HepG2 (cell line): Measurements from ENCODE around the gene CDKN1A. TPM values are rescaled to one million over a fixed set of nuclear protein-coding genes. Genes with fewer than 3 reads are reported as not detected.
A peak's percentile ranks its signal among the peaks of the same experiment; 100 is the strongest.

Experiments
- DMAP1 ChIP-seq: IDR thresholded peaks from 2 replicates; pipeline ENCODE4 v1.6.1; 2016
- GTF3A ChIP-seq: sonication (generic); formaldehyde crosslinking; conservative IDR thresholded peaks from 2 replicates; pipeline ENCODE4 v1.4.0; 2020; ENCODE audit warnings: mild to moderate bottlenecking, missing genetic modification reagents
- KMT2A ChIP-seq: sonication (generic); formaldehyde crosslinking; IDR thresholded peaks from 2 replicates; pipeline ENCODE4 v1.4.0; 2020; ENCODE audit warnings: missing genetic modification reagents
- MTA3 ChIP-seq: sonication (generic); formaldehyde crosslinking; IDR thresholded peaks from 2 replicates; pipeline ENCODE4 v1.4.0; 2020; ENCODE audit warnings: missing genetic modification reagents
- NFIC ChIP-seq: IDR thresholded peaks from 2 replicates; pipeline ENCODE4 v1.6.1; 2012; ENCODE audit warnings: mild to moderate bottlenecking, low read length, inconsistent platforms
- NR2F1 ChIP-seq, 2 experiments: fragments of 450-650 bp in 1 of 2; formaldehyde crosslinking in 1 of 2; IDR thresholded peaks; 2 replicates each; pipeline versions ENCODE4 v1.5.0 to v1.6.1; 2016 to 2020; ENCODE audit warnings: mild to moderate bottlenecking in 1 of 2, missing compliant biosample characterization in 1 of 2, missing genetic modification reagents in 1 of 2, moderate library complexity in 1 of 2
- PHB2 ChIP-seq: fragments of 450-650 bp; IDR thresholded peaks from 2 replicates; pipeline ENCODE4 v1.6.1; 2018; ENCODE audit not compliant: partially characterized antibody
- POLR2AphosphoS2 ChIP-seq: IDR thresholded peaks from 2 replicates; pipeline ENCODE4 v1.6.1; 2011; ENCODE audit warnings: low read depth, low read length, improper control_type of control experiment
- RCOR2 ChIP-seq: IDR thresholded peaks from 2 replicates; pipeline ENCODE4 v1.6.1; 2016; ENCODE audit warnings: missing biosample characterization, missing genetic modification reagents
- SALL1 ChIP-seq: sonication (generic); formaldehyde crosslinking; IDR thresholded peaks from 2 replicates; pipeline ENCODE4 v1.8.0; 2022; ENCODE audit warnings: mild to moderate bottlenecking, missing genetic modification reagents
- SIX4 ChIP-seq: sonication (generic); formaldehyde crosslinking; IDR thresholded peaks from 2 replicates; pipeline ENCODE4 v1.4.0; 2020; ENCODE audit warnings: missing genetic modification reagents
- STAG1 ChIP-seq: sonication (generic); formaldehyde crosslinking; IDR thresholded peaks from 2 replicates; pipeline ENCODE4 v1.4.0; 2020; ENCODE audit warnings: missing genetic modification reagents
- ZNF138 ChIP-seq: sonication (generic); formaldehyde crosslinking; IDR thresholded peaks from 2 replicates; pipeline ENCODE4 v1.5.0; 2020; ENCODE audit warnings: mild to moderate bottlenecking, low read depth, missing genetic modification reagents
- ZNF343 ChIP-seq: sonication (generic); formaldehyde crosslinking; IDR thresholded peaks from 2 replicates; pipeline ENCODE4 v1.4.0; 2020; ENCODE audit warnings: mild to moderate bottlenecking, missing genetic modification reagents
- ZNF556 ChIP-seq: sonication (generic); formaldehyde crosslinking; IDR thresholded peaks from 2 replicates; pipeline ENCODE4 v1.4.0; 2020; ENCODE audit warnings: mild to moderate bottlenecking, missing genetic modification reagents, borderline replicate concordance
- ZNF562 ChIP-seq: sonication (generic); formaldehyde crosslinking; IDR thresholded peaks from 2 replicates; pipeline ENCODE4 v1.8.0; 2022; ENCODE audit warnings: missing genetic modification reagents, borderline replicate concordance
- polyA plus RNA-seq, 8 experiments: library from polyadenylated mRNA; depleted of rRNA in 3 of 8; stranded (reverse) in 7 of 8; unstranded in 1 of 8; fragments of >200 nt; fragmentation: Illumina TruSeq in 4 of 8; extraction: Trizol in 4 of 8; gene quantifications; 2 replicates each; pipeline versions ENCODE4 v1.2.1 to v1.2.3, GENCODE V29; 2011 to 2016; ENCODE audit warnings: low read depth in 4 of 8, missing spikeins in 1 of 8, mixed read lengths in 1 of 8; ENCODE audit not compliant: insufficient read depth in 1 of 8
- total RNA-seq, 5 experiments: library from RNA; depleted of rRNA; stranded (reverse); fragments of >200 nt; fragmentation: Illumina TruSeq; extraction: Trizol; gene quantifications; 2 replicates each; pipeline ENCODE4 v1.2.3, GENCODE V29; 2016; ENCODE audit warnings: low read depth in 1 of 5
- TF ChIP-seq, protein P1 (sequence below): sonication (generic); formaldehyde crosslinking; IDR thresholded peaks from one replicate; pipeline ENCODE4 v1.5.1; 2020; ENCODE audit warnings: mild to moderate bottlenecking, missing genetic modification reagents; ENCODE audit errors: not compliant biosample characterization
- TF ChIP-seq, protein P2 (sequence below): sonication (generic); formaldehyde crosslinking; IDR thresholded peaks from 2 replicates; pipeline ENCODE4 v1.4.0; 2020; ENCODE audit warnings: missing genetic modification reagents
- TF ChIP-seq, protein P3 (sequence below): sonication (generic); formaldehyde crosslinking; IDR thresholded peaks from 2 replicates; pipeline ENCODE4 v1.4.0; 2020; ENCODE audit warnings: missing genetic modification reagents

CDKN1A gene
- total and polyA plus RNA-seq, 2 of the 13 experiments (the other 11 are each of a cell fraction or from before 2014, with no cell fraction given), result 60.7 to 92.1 TPM

DNA sequence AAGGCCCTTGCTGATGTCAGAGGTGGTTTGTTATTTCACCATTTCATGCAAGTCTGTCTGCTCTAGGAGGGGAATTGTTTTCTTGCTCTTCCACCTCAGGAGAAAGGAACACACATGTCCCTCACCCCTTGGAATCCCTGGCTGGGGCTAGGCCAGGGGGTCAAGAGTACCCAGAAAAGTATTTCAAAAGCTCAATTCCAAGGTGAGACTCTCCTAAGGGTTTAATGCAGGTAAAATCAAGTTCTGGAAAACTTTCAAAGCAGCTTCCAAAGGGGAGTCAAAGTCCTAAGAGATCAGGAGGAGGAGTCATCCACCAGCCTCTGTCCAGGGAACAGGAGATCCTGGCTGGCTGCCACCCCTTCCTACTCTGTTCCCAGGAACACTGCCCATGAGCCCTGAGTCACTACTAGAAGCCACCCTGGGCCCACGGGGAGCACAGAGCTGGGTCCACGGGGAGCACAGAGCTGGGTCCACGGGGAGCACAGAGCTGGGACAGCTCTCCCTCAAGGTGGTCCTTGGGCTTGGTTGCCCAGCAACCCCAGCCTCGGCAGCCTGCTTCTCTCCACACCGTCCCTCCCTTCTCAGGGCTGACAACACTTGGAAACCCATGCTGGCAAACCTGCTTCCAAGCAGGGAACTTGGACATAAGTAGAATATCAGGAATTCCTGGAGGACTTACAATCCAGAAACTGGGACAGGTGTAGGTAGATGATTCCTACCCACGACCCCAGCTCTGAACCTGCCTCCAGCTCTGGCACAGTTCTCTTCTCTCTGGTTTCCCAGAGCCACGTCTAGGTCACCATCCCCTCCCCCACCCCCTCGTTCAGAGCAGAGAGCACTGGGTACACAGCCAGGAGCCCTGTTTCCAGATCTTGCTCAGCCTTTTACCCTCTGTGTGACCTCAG lies 35.3 kb upstream of the CDKN1A start (continued):
- TF ChIP-seq, protein P1, sequence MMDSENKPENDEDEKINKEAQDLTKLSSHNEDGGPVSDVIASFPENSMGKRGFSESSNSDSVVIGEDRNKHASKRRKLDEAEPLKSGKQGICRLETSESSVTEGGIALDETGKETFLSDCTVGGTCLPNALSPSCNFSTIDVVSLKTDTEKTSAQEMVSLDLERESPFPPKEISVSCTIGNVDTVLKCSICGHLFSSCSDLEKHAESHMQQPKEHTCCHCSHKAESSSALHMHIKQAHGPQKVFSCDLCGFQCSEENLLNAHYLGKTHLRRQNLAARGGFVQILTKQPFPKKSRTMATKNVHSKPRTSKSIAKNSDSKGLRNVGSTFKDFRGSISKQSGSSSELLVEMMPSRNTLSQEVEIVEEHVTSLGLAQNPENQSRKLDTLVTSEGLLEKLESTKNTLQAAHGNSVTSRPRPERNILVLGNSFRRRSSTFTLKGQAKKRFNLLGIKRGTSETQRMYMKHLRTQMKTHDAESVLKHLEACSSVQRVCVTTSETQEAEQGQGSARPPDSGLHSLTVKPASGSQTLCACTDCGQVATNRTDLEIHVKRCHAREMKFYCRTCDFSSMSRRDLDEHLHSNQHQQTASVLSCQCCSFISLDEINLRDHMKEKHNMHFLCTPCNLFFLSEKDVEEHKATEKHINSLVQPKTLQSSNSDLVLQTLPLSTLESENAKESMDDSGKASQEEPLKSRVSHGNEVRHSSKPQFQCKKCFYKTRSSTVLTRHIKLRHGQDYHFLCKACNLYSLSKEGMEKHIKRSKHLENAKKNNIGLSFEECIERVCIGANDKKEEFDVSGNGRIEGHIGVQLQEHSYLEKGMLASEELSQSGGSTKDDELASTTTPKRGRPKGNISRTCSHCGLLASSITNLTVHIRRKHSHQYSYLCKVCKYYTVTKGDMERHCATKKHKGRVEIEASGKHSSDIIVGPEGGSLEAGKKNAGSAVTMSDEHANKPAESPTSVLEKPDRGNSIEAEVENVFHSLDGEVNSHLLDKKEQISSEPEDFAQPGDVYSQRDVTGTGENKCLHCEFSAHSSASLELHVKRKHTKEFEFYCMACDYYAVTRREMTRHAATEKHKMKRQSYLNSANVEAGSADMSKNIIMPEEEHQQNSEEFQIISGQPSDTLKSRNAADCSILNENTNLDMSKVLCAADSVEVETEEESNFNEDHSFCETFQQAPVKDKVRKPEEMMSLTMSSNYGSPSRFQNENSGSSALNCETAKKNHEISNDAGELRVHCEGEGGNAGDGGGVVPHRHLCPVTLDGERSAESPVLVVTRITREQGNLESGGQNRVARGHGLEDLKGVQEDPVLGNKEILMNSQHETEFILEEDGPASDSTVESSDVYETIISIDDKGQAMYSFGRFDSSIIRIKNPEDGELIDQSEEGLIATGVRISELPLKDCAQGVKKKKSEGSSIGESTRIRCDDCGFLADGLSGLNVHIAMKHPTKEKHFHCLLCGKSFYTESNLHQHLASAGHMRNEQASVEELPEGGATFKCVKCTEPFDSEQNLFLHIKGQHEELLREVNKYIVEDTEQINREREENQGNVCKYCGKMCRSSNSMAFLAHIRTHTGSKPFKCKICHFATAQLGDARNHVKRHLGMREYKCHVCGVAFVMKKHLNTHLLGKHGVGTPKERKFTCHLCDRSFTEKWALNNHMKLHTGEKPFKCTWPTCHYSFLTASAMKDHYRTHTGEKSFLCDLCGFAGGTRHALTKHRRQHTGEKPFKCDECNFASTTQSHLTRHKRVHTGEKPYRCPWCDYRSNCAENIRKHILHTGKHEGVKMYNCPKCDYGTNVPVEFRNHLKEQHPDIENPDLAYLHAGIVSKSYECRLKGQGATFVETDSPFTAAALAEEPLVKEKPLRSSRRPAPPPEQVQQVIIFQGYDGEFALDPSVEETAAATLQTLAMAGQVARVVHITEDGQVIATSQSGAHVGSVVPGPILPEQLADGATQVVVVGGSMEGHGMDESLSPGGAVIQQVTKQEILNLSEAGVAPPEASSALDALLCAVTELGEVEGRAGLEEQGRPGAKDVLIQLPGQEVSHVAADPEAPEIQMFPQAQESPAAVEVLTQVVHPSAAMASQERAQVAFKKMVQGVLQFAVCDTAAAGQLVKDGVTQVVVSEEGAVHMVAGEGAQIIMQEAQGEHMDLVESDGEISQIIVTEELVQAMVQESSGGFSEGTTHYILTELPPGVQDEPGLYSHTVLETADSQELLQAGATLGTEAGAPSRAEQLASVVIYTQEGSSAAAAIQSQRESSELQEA, result no peak
- TF ChIP-seq ZNF562 (no peak), PHB2 (no peak), ZNF138 (CRISPR knock-in tag) (no peak), RCOR2 (0 out of 2 replicates have a peak, but pooled peaks have one; percentile 54), SALL1 (CRISPR knock-in tag) (peak; percentile 66), STAG1 (CRISPR knock-in tag) (no peak), ZNF343 (no peak), ZNF556 (no peak), NFIC (no peak), GTF3A (CRISPR knock-in tag) (no peak), KMT2A (CRISPR knock-in tag) (no peak), SIX4 (CRISPR knock-in tag) (no peak), DMAP1 (CRISPR knock-in tag) (peak; percentile 34; the same call in 1 of the 2 replicates), NR2F1 (CRISPR knock-in tag; IDR thresholded peaks at IDR 0.05) (no peak), POLR2AphosphoS2 (no peak), MTA3 (CRISPR knock-in tag) (no peak)
- TF ChIP-seq, protein P2, sequence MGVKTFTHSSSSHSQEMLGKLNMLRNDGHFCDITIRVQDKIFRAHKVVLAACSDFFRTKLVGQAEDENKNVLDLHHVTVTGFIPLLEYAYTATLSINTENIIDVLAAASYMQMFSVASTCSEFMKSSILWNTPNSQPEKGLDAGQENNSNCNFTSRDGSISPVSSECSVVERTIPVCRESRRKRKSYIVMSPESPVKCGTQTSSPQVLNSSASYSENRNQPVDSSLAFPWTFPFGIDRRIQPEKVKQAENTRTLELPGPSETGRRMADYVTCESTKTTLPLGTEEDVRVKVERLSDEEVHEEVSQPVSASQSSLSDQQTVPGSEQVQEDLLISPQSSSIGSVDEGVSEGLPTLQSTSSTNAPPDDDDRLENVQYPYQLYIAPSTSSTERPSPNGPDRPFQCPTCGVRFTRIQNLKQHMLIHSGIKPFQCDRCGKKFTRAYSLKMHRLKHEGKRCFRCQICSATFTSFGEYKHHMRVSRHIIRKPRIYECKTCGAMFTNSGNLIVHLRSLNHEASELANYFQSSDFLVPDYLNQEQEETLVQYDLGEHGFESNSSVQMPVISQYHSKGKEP, result no peak
- TF ChIP-seq, protein P3, sequence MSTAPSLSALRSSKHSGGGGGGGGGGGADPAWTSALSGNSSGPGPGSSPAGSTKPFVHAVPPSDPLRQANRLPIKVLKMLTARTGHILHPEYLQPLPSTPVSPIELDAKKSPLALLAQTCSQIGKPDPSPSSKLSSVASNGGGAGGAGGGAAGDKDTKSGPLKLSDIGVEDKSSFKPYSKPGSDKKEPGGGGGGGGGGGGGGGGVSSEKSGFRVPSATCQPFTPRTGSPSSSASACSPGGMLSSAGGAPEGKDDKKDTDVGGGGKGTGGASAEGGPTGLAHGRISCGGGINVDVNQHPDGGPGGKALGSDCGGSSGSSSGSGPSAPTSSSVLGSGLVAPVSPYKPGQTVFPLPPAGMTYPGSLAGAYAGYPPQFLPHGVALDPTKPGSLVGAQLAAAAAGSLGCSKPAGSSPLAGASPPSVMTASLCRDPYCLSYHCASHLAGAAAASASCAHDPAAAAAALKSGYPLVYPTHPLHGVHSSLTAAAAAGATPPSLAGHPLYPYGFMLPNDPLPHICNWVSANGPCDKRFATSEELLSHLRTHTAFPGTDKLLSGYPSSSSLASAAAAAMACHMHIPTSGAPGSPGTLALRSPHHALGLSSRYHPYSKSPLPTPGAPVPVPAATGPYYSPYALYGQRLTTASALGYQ, result no peak
